IMR-90 (cell line): Measurements from ENCODE around the gene ZNRD2. TPM values are rescaled to one million over a fixed set of nuclear protein-coding genes. Genes with fewer than 3 reads are reported as not detected.

Source experiments
- ATAC-seq: fragments of 200-7000 bp; cut with Tn5 transposase; 2 replicates; pipeline ENCODE4 v1.9.1; 2020; ENCODE audit warnings: low read depth, mild to moderate bottlenecking, moderate library complexity
- BruUV-seq: library from RNA; stranded (reverse); fragments of 400-500 nt; replicated peaks from 2 replicates; lab custom pipeline; 2021; lab: Mats Ljungman, UMichigan
- CTCF ChIA-PET: fragments of 300-600 bp; formaldehyde crosslinking; extraction: SDS; loops from one replicate; lab custom pipeline; 2021; ENCODE audit warnings: antibody characterized with exemption; lab: Yijun Ruan, JAX
- POLR2A ChIA-PET: fragments of 300-600 bp; sonication (Branson Sonifier 250); formaldehyde crosslinking; loops from one replicate; lab custom pipeline; 2022; ENCODE audit warnings: antibody characterized with exemption; ENCODE audit not compliant: unreplicated experiment; lab: Charles Lee
- DNase-seq: peaks from one replicate; pipeline ENCODE4 v3.0.0; 2013
- H2AFZ ChIP-seq: replicated peaks from 2 replicates; pipeline ENCODE3; 2013; ENCODE audit warnings: low read length, mild to moderate bottlenecking; ENCODE audit not compliant: poor library complexity
- H2AK5ac ChIP-seq: 2 replicates; pipeline ENCODE4 v1.6.1; 2013; ENCODE audit warnings: low read depth, low read length, inconsistent platforms
- H2AK9ac ChIP-seq: replicated peaks from 2 replicates; pipeline ENCODE3; 2013; ENCODE audit warnings: mild to moderate bottlenecking, low read depth, low read length, moderate library complexity; ENCODE audit not compliant: poor library complexity
- H2BK120ac ChIP-seq: 2 replicates; pipeline ENCODE4 v1.6.1; 2013; ENCODE audit warnings: low read depth, low read length, inconsistent platforms
- H2BK15ac ChIP-seq: 3 replicates; pipeline ENCODE4 v1.6.1; 2013; ENCODE audit warnings: low read depth, low read length, inconsistent platforms
- H2BK20ac ChIP-seq: 2 replicates; pipeline ENCODE4 v1.6.1; 2013; ENCODE audit warnings: low read depth, mild to moderate bottlenecking, inconsistent platforms, low read length, moderate library complexity
- H2BK5ac ChIP-seq: 2 replicates; pipeline ENCODE4 v1.6.1; 2013; ENCODE audit warnings: mild to moderate bottlenecking, low read depth, low read length, inconsistent platforms; ENCODE audit not compliant: poor library complexity, severe bottlenecking
- H3K14ac ChIP-seq: replicated peaks from 2 replicates; pipeline ENCODE4 v1.6.1; 2013; ENCODE audit warnings: low read depth, low read length, inconsistent platforms
- H3K18ac ChIP-seq: 2 replicates; pipeline ENCODE4 v1.6.1; 2013; ENCODE audit warnings: low read depth, low read length, control low read depth
- H3K23ac ChIP-seq: 2 replicates; pipeline ENCODE4 v1.6.1; 2013; ENCODE audit warnings: low read depth, low read length, inconsistent platforms
- H3K27ac ChIP-seq: 2 replicates; pipeline ENCODE4 v1.5.1; 2013; ENCODE audit warnings: mild to moderate bottlenecking, control low read depth, low read length; ENCODE audit not compliant: insufficient read depth
- H3K27me3 ChIP-seq: 2 replicates; pipeline ENCODE4 v1.6.1; 2013; ENCODE audit warnings: low read length; ENCODE audit not compliant: control insufficient read depth, insufficient read depth
- H3K36me3 ChIP-seq: 2 replicates; pipeline ENCODE4 v1.6.1; 2013; ENCODE audit warnings: low read length, mixed read lengths; ENCODE audit not compliant: control insufficient read depth, insufficient read depth
- H3K4ac ChIP-seq: 2 replicates; pipeline ENCODE4 v1.6.1; 2013; ENCODE audit warnings: low read depth, low read length, inconsistent platforms
- H3K4me1 ChIP-seq: 2 replicates; pipeline ENCODE4 v1.6.1; 2013; ENCODE audit warnings: low read length, mixed read lengths; ENCODE audit not compliant: control insufficient read depth, insufficient read depth
- H3K4me2 ChIP-seq: 2 replicates; pipeline ENCODE4 v1.6.1; 2013; ENCODE audit warnings: low read depth, mild to moderate bottlenecking, control low read depth, low read length, moderate library complexity
- H3K4me3 ChIP-seq: 2 replicates; pipeline ENCODE4 v1.5.1; 2013; ENCODE audit warnings: low read depth, mild to moderate bottlenecking, control low read depth, low read length, moderate library complexity; ENCODE audit not compliant: insufficient read depth
- H3K56ac ChIP-seq: 2 replicates; pipeline ENCODE4 v1.6.1; 2013; ENCODE audit warnings: low read length, inconsistent platforms; ENCODE audit not compliant: insufficient read depth; ENCODE audit errors: extremely low read depth
- H3K79me1 ChIP-seq, 2 experiments: 2 replicates each; pipeline ENCODE4 v1.6.1; 2013; ENCODE audit warnings: low read length in 2 of 2, inconsistent platforms in 1 of 2, low read depth in 1 of 2
- H3K9ac ChIP-seq: 2 replicates; pipeline ENCODE4 v1.6.1; 2013; ENCODE audit warnings: low read depth, low read length, control low read depth
- H3K9me1 ChIP-seq: 2 replicates; pipeline ENCODE4 v1.6.1; 2013; ENCODE audit warnings: low read length, inconsistent platforms; ENCODE audit not compliant: insufficient read depth
- H3K9me3 ChIP-seq: 2 replicates; pipeline ENCODE4 v1.6.1; 2013; ENCODE audit warnings: low read length; ENCODE audit not compliant: control insufficient read depth, insufficient read depth
- H4K20me1 ChIP-seq: 2 replicates; pipeline ENCODE4 v1.6.1; 2013; ENCODE audit warnings: low read length, inconsistent platforms; ENCODE audit not compliant: insufficient read depth
- H4K5ac ChIP-seq: 2 replicates; pipeline ENCODE4 v1.6.1; 2013; ENCODE audit warnings: mild to moderate bottlenecking, low read depth, low read length, control low read depth
- H4K8ac ChIP-seq, 2 experiments: 2 replicates each; pipeline ENCODE4 v1.6.1; 2013; ENCODE audit warnings: low read depth in 2 of 2, low read length in 2 of 2, control low read depth in 1 of 2, inconsistent platforms in 1 of 2
- H4K91ac ChIP-seq: 2 replicates; pipeline ENCODE4 v1.6.1; 2013; ENCODE audit warnings: low read depth, low read length, inconsistent platforms; ENCODE audit not compliant: insufficient read depth
- FOS ChIP-seq: fragments of 150-350 bp; IDR thresholded peaks from 2 replicates; pipeline ENCODE4 v1.6.1; 2016; ENCODE audit warnings: low read depth, low read length
- NFE2L2 ChIP-seq: fragments of 150-350 bp; IDR thresholded peaks from 2 replicates; pipeline ENCODE4 v1.6.1; 2016; ENCODE audit warnings: low read depth, mild to moderate bottlenecking, low read length
- WGBS, 2 experiments: methylation state at CpG; one replicate each; pipeline versions ENCODE4 v1.1.5 to v1.1.7; 2013; ENCODE audit warnings: missing lambda C conversion rate in 2 of 2; ENCODE audit not compliant: insufficient read length in 1 of 2; ENCODE audit errors: extremely low coverage in 2 of 2; 5-methylcytosine and 5-hydroxymethylcytosine counted together
- dilution Hi-C: fragments of 300-500 bp; cut with HindIII; formaldehyde crosslinking; loops from one replicate; pipeline ENCODE4 v1.14.3; 2018; ENCODE audit warnings: low sequenced_read_pairs; ENCODE audit not compliant: unreplicated experiment
- in situ Hi-C: fragments of 300-500 bp; cut with MboI; formaldehyde crosslinking; loops from 3 replicates; pipeline ENCODE4 v1.14.3; 2019; ENCODE audit warnings: low sequenced_read_pairs, inconsistent platforms, mixed read lengths
- intact Hi-C: fragments of 100-400 bp; cut with micrococcal nuclease; formaldehyde crosslinking; loops from 2 replicates; pipeline ENCODE4 v1.10.0; 2022
- polyA plus RNA-seq, 3 experiments: library from polyadenylated mRNA; depleted of rRNA; stranded (reverse); fragments of >200 nt; gene quantifications; 2 replicates each; pipeline ENCODE4 v1.2.3, GENCODE V29; 2012; ENCODE audit warnings: low replicate concordance in 1 of 3
- total RNA-seq: library from RNA; depleted of rRNA; stranded (reverse); fragments of >200 nt; gene quantifications from 2 replicates; pipeline ENCODE4 v1.2.3, GENCODE V29; 2012

ZNRD2 gene
- total and polyA plus RNA-seq, 2 of the 4 experiments (the other 2 are of a cell fraction) = 75.6 to 90.3 TPM

DNA sequence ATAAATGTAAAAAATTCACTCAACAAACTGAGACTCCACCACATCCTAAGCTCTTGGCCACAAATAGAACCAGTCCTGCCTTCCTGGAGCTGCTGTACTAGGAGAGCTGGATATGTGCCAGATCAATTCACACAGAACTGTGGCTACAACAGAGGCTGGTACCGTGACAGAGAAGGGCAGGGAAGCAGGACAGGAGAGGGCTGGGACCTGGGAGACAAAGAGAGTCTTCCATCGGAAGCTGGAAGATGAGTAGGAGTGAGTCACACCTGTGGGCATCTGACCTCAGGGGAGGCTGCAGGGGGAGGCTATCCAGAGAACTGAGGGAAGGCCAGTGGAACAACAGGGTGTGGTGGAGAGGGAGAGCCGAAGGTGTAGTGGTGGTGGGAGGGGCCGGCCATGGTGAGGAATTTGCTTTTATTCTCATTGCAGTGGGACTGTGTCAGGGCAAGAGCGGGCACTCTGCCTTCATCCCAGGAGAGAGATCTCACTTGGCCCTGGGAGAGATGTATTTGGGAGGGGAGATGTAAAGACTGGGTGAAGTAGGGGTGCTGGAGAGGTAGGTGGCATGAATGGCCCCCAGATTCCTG is 10.2 kb upstream of the ZNRD2 start:
- Histone ChIP-seq H3K79me1 (peaks cover 8 to 29% of the 10 kb centered on the region in 2 experiments; a peak in 3 of 4 replicates), H3K9me3 (no peaks in the 10 kb centered on the region), H4K5ac (no peak overlapping the region; the same call in 1 of the 2 replicates), H2BK15ac (peak overlapping the region; percentile 5; the same call in 1 of the 3 replicates), H3K18ac (peak overlapping the region; percentile 6; the same call in 1 of the 2 replicates), H2BK20ac (peak overlapping the region; percentile 49; the same call in 1 of the 2 replicates), H2BK120ac (peak overlapping the region; percentile 66), H3K23ac (0 out of 2 replicates have a peak overlapping the region, but pooled peaks have one; percentile 39), H3K14ac (no peak overlapping the region; the same call in 1 of the 2 replicates), H3K56ac (no peak overlapping the region), H3K4me2 (no peak overlapping the region), H3K36me3 (no peaks in the 10 kb centered on the region), H3K4ac (peak overlapping the region; percentile 85), H3K27me3 (no peaks in the 10 kb centered on the region), H4K20me1 (peaks cover 6% of the 10 kb centered on the region; the same call in 1 of the 2 replicates), H2AFZ (peak overlapping the region; percentile 91), H3K9ac (no peak overlapping the region), H2AK5ac (peak overlapping the region; percentile 64), H2BK5ac (peak overlapping the region; percentile 50), H3K9me1 (peaks cover 25% of the 10 kb centered on the region), H2AK9ac (peak overlapping the region; percentile 29), H3K4me1 (peaks cover 41% of the 10 kb centered on the region), H4K91ac (peak overlapping the region; percentile 46), H3K27ac (peak overlapping the region; percentile 20), H4K8ac (peak overlapping the region in 1 of 2 experiments; percentile 93; a peak in 1 of 4 replicates), H3K4me3 (no peak overlapping the region)
- ATAC-seq = no peak
- peak; percentile 53 for DNase-seq
- in situ Hi-C loops (no loop called here), intact Hi-C loops (no loop called here), dilution Hi-C loops (no loop called here)
- 60% methylated on average over 3 of the region's 5 CpGs; no CpG with 5 or more reads in 1 of the 2 experiments for WGBS, 2 experiments
- TF ChIP-seq NFE2L2 = no peak
- TF ChIP-seq FOS = 0 out of 2 replicates have a peak, but pooled peaks have one; percentile 35
- no TSS peak for BruUV-seq
- CTCF ChIA-PET = no interaction called here
- POLR2A ChIA-PET = no interaction called here
